ENCODE measurements around the gene CD244.
"Not testable (repeated sequence)": the region's sequence is repeated elsewhere in the genome, so short reads cannot be mapped to it uniquely, and the experiment has no call there.

The CD244 gene

GRCh38 chr1:160808289-160808688 lies 54.4 kb downstream of the CD244 start:
- no peak for FAIRE-seq

DNA sequence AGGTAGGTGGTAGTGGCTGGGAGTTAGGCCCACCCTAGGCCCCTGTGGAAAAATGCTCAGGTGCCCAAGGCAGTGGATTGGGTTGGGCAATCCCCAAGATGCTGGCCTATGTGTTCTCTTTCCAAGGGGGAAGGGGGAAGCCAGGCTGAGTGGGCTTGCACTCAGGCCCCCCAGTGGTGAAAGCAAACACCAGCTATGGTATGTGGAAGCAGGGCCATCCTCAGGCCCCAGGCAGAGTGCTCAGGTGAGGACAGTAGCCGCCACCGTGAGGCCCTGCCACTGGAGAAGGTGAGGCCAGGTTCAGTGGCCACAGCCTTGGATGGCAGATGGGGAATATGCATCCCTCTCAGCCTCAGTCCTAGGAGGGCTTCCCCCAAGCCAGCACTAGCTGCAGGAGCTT lies 54.9 kb downstream of the CD244 start:
- FAIRE-seq: no peak

DNA sequence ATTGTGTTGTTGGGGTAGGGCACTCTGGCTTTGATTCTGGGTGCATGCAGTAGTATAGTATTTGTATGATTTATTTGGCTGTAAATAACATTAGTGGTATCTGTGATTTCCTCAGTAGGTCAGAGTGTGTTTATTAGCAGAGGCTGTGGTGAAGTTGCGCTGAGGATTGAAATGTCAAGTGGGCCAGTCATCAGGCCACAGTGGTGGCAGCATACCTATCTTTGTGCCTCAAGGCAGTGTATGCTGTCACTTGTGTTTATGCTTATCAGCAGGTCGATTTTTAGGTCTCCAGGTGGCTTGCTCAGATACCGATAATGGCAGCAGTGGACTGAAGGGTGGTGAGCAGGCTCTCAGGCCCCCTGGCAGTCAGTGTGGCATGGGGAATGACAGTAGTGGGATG lies 55.4 kb downstream of the CD244 start:
- no peak for FAIRE-seq

DNA sequence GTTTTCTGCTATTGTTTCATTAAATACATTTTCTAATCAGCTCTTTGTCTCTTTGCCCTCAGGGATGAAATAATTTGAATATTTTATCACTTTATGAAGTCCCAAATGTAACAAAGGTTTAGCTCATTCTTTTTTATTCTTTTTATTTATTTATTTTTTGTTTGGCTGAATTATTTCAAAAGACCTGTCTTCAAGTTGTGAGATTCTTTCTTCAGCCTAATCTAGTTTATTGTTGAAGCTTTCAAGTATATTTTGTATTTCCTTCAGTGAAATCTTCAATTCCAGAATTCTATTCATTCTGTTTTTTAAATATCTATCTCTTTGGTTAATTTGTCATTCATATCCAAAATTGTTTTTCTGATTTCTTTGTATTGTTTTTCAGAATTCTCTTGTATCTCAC lies 55.9 kb downstream of the CD244 start:
- FAIRE-seq: no peak

GRCh38 chr1:160806109-160806665 lies 56.5 kb downstream of the CD244 start:
- FAIRE-seq: no peak

DNA sequence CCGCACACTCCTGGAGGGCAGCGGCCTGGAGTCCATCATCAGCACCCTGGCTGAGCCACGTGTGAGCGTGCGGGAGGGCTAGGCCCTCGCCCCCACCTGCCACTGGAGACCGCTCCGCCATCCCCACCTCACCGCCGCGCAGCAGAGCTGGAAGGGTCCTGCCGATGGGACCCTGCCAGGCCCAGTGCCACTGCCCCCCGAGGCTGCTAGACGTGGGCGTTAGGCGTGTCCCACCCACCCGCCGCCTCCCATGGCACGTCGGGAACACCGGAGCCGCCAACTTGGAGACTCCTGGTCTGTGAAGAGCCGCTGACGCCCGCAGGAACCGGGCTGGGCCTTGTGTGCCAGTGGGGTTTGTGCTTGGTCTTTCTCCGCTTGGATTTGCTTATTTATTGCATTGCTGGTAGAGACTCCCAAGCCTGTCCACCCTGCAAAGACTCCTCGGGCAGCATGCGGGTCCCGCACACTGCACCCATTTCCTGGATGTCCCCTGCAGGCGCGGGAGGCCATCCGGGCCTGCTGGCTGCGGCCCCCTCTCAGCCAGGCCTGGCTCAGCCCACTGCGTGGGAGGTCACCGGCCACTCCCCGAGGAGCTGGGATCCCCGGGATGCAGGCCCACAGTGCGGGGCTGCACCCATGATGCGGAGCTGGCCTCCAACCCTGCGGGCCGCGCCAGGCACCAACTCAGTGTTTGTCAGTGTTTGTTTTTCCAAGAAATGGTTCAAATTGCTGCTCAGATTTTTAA lies 60.7 kb downstream of the CD244 start:
- FAIRE-seq: no peak

- FAIRE-seq: no peak
Measured at GRCh38 chr1:160800645-160801408, 61.9 kb downstream of the CD244 start.

DNA sequence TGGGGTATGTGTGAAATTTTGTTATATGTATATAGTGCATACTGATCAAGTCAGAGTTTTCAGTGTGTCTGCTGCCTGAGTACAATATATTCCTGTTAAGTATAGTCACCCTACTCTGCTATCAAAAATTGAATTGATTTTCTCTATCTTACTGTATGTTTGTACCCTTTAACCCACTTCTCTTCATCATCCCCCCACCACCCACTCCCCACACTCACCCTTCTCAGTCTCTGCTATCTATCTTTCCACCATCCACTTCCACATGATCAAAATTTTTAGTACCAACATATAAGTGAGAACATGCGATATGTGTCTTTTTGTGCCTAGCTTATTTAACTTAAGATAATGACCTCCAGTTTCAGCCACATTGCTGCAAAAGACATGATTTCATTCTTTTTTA lies 62.5 kb downstream of the CD244 start:
- FAIRE-seq: no peak

- FAIRE-seq: no peak
Measured at GRCh38 chr1:160799641-160800040, 63.0 kb downstream of the CD244 start.

- no peak for FAIRE-seq
Measured at GRCh38 chr1:160798439-160798838, 64.2 kb downstream of the CD244 start.

DNA sequence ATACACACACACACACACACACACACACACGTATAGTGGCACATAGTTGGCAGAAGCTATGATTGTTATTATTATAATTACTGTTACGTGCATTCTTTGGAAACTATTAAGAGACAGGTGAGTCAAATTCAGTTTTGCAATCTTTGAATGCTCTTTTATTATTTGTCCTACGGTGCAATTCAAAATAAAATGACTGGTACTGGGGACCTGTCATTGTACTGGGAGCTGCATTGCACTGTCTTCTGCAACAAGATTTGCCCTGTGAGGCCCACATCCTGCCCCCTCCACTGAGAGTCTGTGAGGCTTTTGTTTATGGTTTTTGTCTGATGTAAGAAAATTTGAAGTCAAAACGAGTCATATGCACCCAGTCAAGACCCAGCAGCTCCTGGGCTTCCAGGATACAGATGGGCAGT lies 64.8 kb downstream of the CD244 start:
- FAIRE-seq: no peak

DNA sequence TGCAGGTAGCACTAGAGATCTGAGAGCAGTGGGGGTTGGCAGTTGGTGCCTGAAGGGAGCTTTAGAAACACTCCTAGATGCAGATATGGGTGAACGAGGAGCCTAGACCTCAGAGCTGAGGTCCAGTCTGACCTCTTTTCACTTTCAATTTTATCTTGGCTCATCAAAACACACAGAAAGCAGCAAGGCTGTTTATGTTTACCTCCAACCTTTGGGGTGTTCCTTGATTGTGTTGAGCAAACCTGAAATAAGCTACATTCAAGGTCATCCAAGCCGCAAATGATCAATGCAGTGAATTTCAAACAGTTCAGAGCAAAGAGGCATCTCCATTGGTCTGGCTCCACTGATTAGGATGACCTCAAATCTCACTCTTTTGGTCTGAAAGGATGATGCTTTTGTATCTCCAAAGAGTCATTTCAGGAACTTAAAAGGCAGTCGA lies 65.4 kb downstream of the CD244 start:
- FAIRE-seq: no peak

- no peak for FAIRE-seq
Measured at GRCh38 chr1:160795951-160796383, 66.7 kb downstream of the CD244 start, which contains the start of gene LY9. Gene LY9, plus strand, starts transcription at chr1:160796174. Its CDS starts 14 bp downstream, at chr1:160796188.

DNA sequence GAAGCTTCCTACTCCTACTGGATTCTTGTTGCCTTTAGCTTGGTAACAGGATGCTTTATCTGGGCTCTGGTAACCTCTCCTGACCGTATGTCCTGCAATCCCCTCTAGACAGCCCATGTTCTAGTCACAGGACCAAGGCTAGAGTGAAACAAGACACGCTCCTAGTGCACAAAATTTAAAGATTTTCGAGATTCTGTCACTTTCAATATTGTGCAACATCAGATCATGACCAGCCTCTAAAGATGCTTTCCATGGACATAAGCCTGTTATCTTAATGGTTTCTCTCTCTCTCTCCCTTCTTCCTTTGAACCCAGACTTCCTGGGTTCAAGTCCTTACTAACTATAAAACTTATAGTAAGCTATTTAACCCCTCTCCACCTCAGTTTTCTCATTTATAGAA lies 68.3 kb downstream of the CD244 start:
- no peak for FAIRE-seq

DNA sequence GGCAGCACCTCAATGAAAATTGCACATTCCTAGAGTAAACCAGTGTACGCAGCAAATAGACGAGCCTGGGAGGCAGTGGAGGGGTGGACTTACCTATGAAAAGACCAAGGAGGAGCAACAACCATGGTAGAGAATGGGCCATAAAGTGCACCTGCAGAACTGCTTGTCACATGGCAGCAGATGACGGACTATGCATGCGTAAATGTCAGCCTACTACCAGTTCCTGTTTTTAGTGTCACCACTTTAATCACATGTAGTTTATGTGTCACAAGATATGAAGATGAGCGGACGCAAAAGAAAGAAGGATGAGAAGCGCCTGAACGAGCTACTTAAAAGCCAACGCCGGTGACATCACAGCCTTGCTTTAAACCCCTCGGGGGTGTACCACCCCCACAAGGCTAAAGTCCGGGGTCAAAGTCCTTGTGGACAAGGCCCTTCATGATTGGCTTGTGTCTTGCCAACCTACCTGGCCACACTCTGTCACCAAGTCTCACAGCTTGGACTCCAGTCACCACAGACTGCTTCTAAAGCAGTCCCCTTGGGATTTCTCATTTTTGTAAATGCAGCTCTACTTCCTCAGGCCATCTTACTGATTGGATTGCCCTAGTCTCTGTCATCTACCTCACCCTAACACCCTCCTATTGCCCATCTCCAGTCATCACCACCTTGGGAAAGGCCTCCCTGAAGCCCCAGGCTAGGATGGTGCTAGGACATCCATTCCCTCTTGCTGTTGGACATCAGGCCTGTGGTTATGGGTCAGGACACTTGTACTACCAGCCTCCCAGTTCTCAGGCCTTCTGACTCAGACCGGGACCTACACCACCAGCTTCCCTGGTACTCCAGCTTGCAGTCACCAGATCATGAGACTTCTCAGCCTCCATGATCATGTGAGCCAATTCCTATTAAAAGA lies 72.7 kb downstream of the CD244 start:
- FAIRE-seq: no peak

DNA sequence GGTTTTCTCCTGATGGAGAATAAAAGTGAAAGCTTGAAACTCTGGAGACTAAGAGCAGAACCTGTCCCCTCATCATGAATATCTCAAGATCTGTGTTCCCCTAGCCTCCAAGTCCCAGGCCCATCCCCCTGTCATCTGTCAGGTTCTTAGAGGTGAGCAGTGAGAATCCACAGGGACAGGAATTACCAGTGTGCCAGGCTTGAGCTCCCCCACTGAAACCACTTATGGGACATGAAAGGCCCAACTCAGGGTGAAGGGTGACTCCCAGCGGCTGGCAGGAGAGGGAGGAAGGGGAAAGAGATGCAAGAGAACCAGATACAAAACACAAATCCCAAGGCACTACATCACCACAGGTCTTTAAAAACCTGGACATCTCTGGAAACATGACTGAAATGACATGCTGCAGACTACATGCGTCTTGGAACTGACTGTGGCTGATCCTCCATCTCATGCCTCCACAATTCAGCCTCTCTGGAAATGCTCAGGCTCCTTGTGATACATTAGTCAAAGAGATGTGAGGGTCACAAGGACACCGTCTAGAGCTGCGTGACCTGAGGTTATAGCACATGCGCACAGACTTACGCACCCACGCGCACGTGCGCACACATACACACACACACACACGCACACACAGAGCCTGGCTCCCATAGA lies 73.5 kb downstream of the CD244 start:
- FAIRE-seq: no peak

DNA sequence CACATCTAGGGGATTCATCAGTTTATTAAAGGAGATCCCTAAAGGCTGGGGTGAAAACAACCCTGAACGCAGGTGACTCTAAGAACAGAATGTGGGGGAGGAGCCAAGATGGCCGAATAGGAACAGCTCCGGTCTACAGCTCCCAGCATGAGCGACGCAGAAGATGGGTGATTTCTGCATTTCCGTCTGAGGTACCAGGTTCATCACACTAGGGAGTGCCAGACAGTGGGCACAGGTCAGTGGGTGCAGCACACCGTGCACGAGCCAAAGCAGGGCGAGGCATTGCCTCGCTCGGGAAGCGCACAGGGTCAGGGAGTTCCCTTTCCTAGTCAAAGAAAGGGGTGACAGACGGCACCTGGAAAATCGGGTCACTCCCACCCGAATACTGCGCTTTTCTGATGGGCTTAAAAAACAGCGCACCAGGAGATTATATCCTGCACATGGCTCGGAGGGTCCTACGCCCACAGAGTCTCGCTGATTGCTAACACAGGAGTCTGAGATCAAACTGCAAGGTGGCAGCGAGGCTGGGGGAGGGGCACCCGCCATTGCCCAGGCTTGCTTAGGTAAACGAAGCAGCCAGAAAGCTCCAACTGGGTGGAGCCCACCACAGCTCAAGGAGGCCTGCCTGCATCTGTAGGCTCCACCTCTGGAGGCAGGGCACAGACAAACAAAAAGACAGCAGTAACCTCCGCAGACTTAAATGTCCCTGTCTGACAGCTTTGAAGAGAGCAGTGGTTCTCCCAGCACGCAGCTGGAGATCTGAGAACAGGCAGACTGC lies 79.5 kb downstream of the CD244 start:
- not testable (repeated sequence) for FAIRE-seq

DNA sequence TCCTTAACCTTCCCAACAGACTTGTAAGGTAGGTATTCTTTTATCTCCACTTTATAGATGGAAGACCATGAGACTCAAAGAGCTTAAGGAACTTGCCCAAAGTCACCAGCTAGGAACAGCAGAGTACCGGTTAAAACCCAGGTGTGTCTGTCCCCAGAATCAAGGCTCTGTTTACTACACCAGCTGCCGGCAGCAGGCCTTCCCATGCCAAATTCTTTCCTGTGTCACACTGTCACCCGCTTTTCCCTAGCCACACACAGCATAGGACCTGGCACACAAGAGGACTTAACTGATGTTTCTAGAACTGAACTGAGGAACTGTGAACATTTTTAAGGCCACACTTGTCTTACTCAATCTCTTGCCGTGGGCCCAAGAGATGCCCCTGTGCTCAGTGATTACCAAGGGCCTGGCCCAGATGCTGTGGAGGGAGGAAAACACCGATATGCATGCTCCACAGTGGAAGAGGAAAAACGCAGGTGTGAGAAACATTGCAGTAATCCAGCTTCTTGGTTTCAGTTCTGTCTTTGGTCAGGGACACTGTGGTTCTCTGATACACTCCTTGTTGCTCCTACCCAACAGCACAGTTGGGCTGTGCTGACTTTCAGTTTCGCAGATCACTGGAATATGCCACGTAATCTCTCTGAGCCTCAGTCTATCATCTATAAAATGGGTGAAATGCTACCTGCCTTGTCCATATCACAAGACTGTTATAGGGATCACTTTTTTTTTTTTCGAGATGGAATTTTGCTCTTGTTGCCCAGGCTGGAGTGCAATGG lies 80.6 kb downstream of the CD244 start:
- FAIRE-seq: no peak

DNA sequence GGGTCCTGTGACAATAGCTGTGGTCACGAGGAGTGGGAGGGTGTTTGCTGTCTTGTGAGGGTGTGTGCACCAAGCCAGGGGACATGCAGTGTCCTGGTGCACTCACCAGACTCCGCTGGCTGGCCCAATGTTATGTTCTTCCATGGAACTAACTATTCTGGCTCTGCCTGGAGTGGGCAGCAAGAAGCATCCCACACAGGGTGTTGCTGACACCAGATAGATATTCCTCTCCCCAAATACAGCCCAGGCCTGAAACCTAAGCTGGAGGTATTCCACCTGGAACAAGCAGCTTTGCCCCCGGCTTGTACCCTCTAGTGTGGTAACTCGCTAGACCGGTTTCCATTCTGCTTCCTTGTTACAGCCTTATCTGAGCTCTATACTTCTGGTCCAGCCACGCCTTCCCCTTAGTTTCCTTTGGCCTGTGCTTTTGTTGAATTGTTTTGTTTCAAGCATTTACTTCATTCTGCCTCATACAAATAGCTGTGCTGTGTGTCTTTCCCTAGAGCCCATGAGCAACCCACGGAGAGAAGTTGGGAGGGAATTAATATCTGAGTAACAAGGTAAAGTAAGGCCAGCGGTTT lies 81.4 kb downstream of the CD244 start:
- no peak for FAIRE-seq

- FAIRE-seq: no peak
Measured at GRCh38 chr1:160780398-160780755, 82.3 kb downstream of the CD244 start.

Measured in endometrium (tissue), 2 donors.